Gastrocnemius medialis (tissue), 4 donors: Measurements from ENCODE around the gene RBBP8. TPM values are rescaled to one million over a fixed set of nuclear protein-coding genes. Genes with fewer than 3 reads are reported as not detected.

ENCODE experiments used
- ATAC-seq, 2 donors: fragments of 150-250 bp; one replicate each; pipeline ENCODE4 v1.9.1; 2016
- DNase-seq, 2 donors: peaks; one replicate each; pipeline ENCODE4 v3.0.0-alpha.2; 2019
- H3K27ac ChIP-seq, 4 donors: fragments of 200-600 bp; sonication (generic); 1 replicate in 1 of 4; 2 replicates in 3 of 4; pipeline ENCODE4 v1.5.1; 2016 to 2018; ENCODE audit warnings: mild to moderate bottlenecking in 2 of 4, moderate library complexity in 1 of 4
- H3K27me3 ChIP-seq, 3 donors: fragments of 200-600 bp; sonication (generic) in 2 of 3; 1 replicate in 1 of 3; 2 replicates in 2 of 3; pipeline versions ENCODE4 v1.5.1 to v1.6.0; 2016 to 2019; ENCODE audit warnings: mild to moderate bottlenecking in 1 of 3, moderate library complexity in 1 of 3
- H3K36me3 ChIP-seq, 2 donors: fragments of 200-600 bp; sonication (generic) in 1 of 2; one replicate each; pipeline ENCODE4 v1.5.1; 2017 to 2018
- H3K4me1 ChIP-seq, 2 donors: fragments of 200-600 bp; sonication (generic) in 1 of 2; one replicate each; pipeline ENCODE4 v1.5.1; 2016 to 2017; ENCODE audit warnings: mild to moderate bottlenecking in 2 of 2
- H3K4me3 ChIP-seq, 4 donors: fragments of 200-600 bp; sonication (generic) in 3 of 4; 1 replicate in 1 of 4; 2 replicates in 3 of 4; pipeline ENCODE4 v1.5.1; 2016 to 2019; ENCODE audit warnings: mild to moderate bottlenecking in 2 of 4
- H3K9me3 ChIP-seq, 3 donors: fragments of 200-600 bp; sonication (generic) in 2 of 3; 1 replicate in 1 of 3; 2 replicates in 2 of 3; pipeline ENCODE4 v1.5.1; 2016 to 2019
- CTCF ChIP-seq, 5 experiments: fragments of 450-650 bp in 3 of 5; fragments of 200-600 bp in 2 of 5; sonication (generic) in 2 of 5; IDR thresholded peaks in 4 of 5; conservative IDR thresholded peaks in 1 of 5; 1 replicate in 4 of 5; 2 replicates in 1 of 5; pipeline ENCODE4 v1.5.1; 2016 to 2019; ENCODE audit warnings: antibody characterized with exemption in 5 of 5, mild to moderate bottlenecking in 3 of 5, moderate library complexity in 3 of 5
- POLR2A ChIP-seq, 2 donors: fragments of 450-650 bp; IDR thresholded peaks; one replicate each; pipeline ENCODE4 v1.6.1; 2017; ENCODE audit warnings: antibody characterized with exemption in 2 of 2, mild to moderate bottlenecking in 2 of 2, moderate library complexity in 2 of 2
- in situ Hi-C, 4 donors: fragments of 200-750 bp; cut with MboI; loops; one replicate each; pipeline versions ENCODE4 v1.15.0 to v1.8.0; 2017; ENCODE audit warnings: low sequenced_read_pairs in 4 of 4
- intact Hi-C: fragments of 100-400 bp; cut with DNase I; formaldehyde crosslinking; loops from one replicate; pipeline ENCODE4 v1.15.1; 2023; ENCODE audit warnings: low total_unique reads
- total RNA-seq, 4 donors: library from RNA; depleted of rRNA; stranded (reverse); fragments of >200 nt; gene quantifications; one replicate each; pipeline versions ENCODE4 v1.1.0 to v1.2.3, GENCODE V29; 2016

Gene RBBP8
- total RNA-seq, 4 donors from 2014 or later: 1.3 to 4.7 (median 1.7) TPM

DNA sequence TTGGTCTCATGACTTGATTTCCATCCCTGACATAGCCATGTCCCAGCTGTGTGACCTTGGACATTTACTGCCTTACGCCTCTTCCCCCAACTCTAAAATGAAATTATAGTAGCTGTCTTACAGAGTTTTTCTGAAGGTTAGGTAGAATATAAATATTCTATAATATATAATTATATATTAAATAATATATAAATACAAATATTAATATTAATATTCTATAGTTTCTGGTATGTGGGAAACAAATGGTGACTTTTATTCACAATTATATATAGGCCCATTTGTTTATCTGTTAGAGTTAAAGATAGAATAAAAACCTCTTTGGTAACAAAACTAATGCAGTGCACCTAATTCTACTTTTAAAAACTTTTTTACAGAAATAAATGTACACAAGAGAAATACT is 1.7 kb downstream of the RBBP8 start:
- Histone ChIP-seq H3K27me3 (no peaks in the 10 kb centered on the region), H3K9me3 (no peaks in the 10 kb centered on the region), H3K27ac (no peak overlapping the region), H3K36me3 (no peaks in the 10 kb centered on the region), H3K4me3 (no peak overlapping the region), H3K4me1 (peaks cover 0 to 11% of the 10 kb centered on the region in 2 donors)
- TF ChIP-seq POLR2A (IDR thresholded peaks at IDR 0.05) (no peak), CTCF (IDR thresholded peaks at IDR 0.05 in 4 of 5, conservative IDR thresholded peaks at IDR 0.05 in 1 of 5) (no peak)
- DNase-seq (no peak), ATAC-seq (no peak)
- intact Hi-C loops: loop anchor here (10.0 kb wide), 4 partner anchors 140 to 650 kb away; partner anchors contain the start of genes NPC1 and RMC1
- in situ Hi-C loops: loop anchor here in 2 of 4 donors (25.0 kb wide), 2 partner anchors 453 to 478 kb away; no protein-coding TSS in a partner anchor

GRCh38 chr18:22935431-22935830 is 2.3 kb downstream of the RBBP8 start:
- ATAC-seq: no peak
- peaks cover 0 to 11% of the 10 kb centered on the region in 2 donors for H3K4me1 ChIP-seq
- no peaks in the 10 kb centered on the region for H3K36me3 ChIP-seq
- TF ChIP-seq POLR2A (IDR thresholded peaks at IDR 0.05): no peak
- no peak for TF ChIP-seq CTCF (IDR thresholded peaks at IDR 0.05 in 4 of 5, conservative IDR thresholded peaks at IDR 0.05 in 1 of 5)
- DNase-seq: no peak
- no peaks in the 10 kb centered on the region for H3K27me3 ChIP-seq
- in situ Hi-C loops: loop anchor here in 2 of 4 donors (25.0 kb wide), 2 partner anchors 452 to 477 kb away; no protein-coding TSS in a partner anchor
- no peaks in the 10 kb centered on the region for H3K9me3 ChIP-seq
- H3K4me3 ChIP-seq: no peak overlapping the region
- no peak overlapping the region for H3K27ac ChIP-seq
- intact Hi-C loops: loop anchor here (10.0 kb wide), 4 partner anchors 141 to 649 kb away; partner anchors contain the start of genes NPC1 and RMC1

DNA sequence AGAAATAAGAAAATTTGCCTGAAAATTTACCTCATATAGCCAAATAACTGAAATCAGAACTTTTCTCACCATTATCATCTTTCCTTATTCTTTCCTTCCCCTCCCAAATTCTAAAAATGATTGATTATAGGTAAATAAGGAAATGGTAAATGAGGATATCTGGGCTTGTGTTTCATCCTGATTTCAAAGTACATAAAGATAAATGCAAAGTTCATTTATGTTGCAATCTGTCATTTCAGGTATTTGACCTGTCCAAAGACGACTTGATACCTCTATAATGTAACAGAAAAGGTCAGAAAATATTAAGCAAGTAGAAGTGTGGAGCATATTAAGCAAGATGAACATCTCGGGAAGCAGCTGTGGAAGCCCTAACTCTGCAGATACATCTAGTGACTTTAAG is 3.4 kb downstream of the RBBP8 start:
- H3K4me3 ChIP-seq: no peak overlapping the region
- no peak for ATAC-seq
- no peaks in the 10 kb centered on the region for H3K27me3 ChIP-seq
- intact Hi-C loops (loop anchor here (10.0 kb wide), 4 partner anchors 142 to 648 kb away; partner anchors contain the start of genes NPC1 and RMC1), in situ Hi-C loops (loop anchor here in 2 of 4 donors (25.0 kb wide), 2 partner anchors 451 to 476 kb away; no protein-coding TSS in a partner anchor)
- no peaks in the 10 kb centered on the region for H3K36me3 ChIP-seq
- DNase-seq: no peak
- H3K9me3 ChIP-seq: no peaks in the 10 kb centered on the region
- H3K4me1 ChIP-seq: peaks cover 0 to 11% of the 10 kb centered on the region in 2 donors
- TF ChIP-seq CTCF (IDR thresholded peaks at IDR 0.05 in 4 of 5, conservative IDR thresholded peaks at IDR 0.05 in 1 of 5): no peak
- H3K27ac ChIP-seq: no peak overlapping the region

DNA sequence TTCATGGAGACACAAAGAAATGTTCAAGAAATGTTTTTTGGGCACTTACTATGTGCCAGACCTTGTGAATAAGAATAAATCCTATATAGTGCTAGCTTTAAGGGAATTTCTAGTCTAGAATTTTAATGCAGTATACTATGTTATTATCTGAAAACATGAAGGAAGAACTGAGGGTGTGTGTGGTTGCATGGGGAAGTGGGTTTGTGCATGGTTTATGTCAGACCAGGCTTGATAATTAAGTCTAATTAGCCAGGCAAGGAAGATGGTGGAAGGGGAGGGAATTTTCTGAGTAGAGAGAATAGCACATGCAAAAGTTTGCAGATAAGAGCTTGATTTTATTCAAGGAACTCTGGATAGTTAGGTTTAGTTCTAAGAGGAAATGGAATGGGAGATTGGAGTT is 6.5 kb downstream of the RBBP8 start:
- no peak for ATAC-seq
- H3K27me3 ChIP-seq: no peaks in the 10 kb centered on the region
- no peaks in the 10 kb centered on the region for H3K36me3 ChIP-seq
- H3K4me1 ChIP-seq: no peaks in the 10 kb centered on the region
- H3K4me3 ChIP-seq: no peak overlapping the region
- TF ChIP-seq CTCF (IDR thresholded peaks at IDR 0.05 in 4 of 5, conservative IDR thresholded peaks at IDR 0.05 in 1 of 5) (no peak), POLR2A (IDR thresholded peaks at IDR 0.05) (no peak)
- intact Hi-C loops: loop anchor here (10.0 kb wide), 4 partner anchors 145 to 645 kb away; partner anchors contain the start of genes NPC1 and RMC1
- in situ Hi-C loops: loop anchor here in 2 of 4 donors (25.0 kb wide), 2 partner anchors 448 to 473 kb away; no protein-coding TSS in a partner anchor
- no peaks in the 10 kb centered on the region for H3K9me3 ChIP-seq
- DNase-seq: no peak
- H3K27ac ChIP-seq: no peak overlapping the region
